ENCODE results near the gene RNF207.

Gene RNF207

GRCh38 chr1:6175411-6175828, 30.5 kb upstream of the RNF207 start:
- no peak for FAIRE-seq

- no peak for FAIRE-seq
Observed at GRCh38 chr1:6176779-6177178, 29.1 kb upstream of the RNF207 start.

GRCh38 chr1:6177681-6178380, 28.1 kb upstream of the RNF207 start:
- FAIRE-seq: no peak

- no peak for FAIRE-seq
Observed at GRCh38 chr1:6178751-6179563, 27.0 kb upstream of the RNF207 start.

- no peak for FAIRE-seq
Observed at GRCh38 chr1:6179564-6180175, 26.2 kb upstream of the RNF207 start.

GRCh38 chr1:6180268-6180706, 25.6 kb upstream of the RNF207 start, which contains the start of gene CHD5:
Gene CHD5, minus strand, starts transcription at chr1:6180321. Its CDS starts 298 bp downstream, at chr1:6180023.
- no peak for FAIRE-seq

- no peak for FAIRE-seq
Observed at GRCh38 chr1:6180707-6181311, 25.1 kb upstream of the RNF207 start.

GRCh38 chr1:6181347-6181770, 24.6 kb upstream of the RNF207 start:
- no peak for FAIRE-seq

GRCh38 chr1:6183520-6183989, 22.4 kb upstream of the RNF207 start:
- no peak for FAIRE-seq

GRCh38 chr1:6184083-6184783, 21.7 kb upstream of the RNF207 start:
- FAIRE-seq: no peak

- no peak for FAIRE-seq
Observed at GRCh38 chr1:6185151-6185550, 20.8 kb upstream of the RNF207 start.

- FAIRE-seq: no peak
Observed at GRCh38 chr1:6185635-6186382, 20.1 kb upstream of the RNF207 start.

GRCh38 chr1:6188466-6188865, 17.5 kb upstream of the RNF207 start:
- no peak for FAIRE-seq

GRCh38 chr1:6191968-6192367, 14.0 kb upstream of the RNF207 start:
- no peak for FAIRE-seq

GRCh38 chr1:6197746-6198427, 8.0 kb upstream of the RNF207 start:
- FAIRE-seq: no peak

- FAIRE-seq: no peak
Observed at GRCh38 chr1:6198646-6199297, 7.1 kb upstream of the RNF207 start.

GRCh38 chr1:6199298-6200187, 6.4 kb upstream of the RNF207 start, which contains the start of gene RPL22:
Gene RPL22, minus strand, starts transcription at chr1:6199595. Its CDS starts 22 bp downstream, at chr1:6199573.
- peak; percentile 95 for FAIRE-seq

- FAIRE-seq: no peak
Observed at GRCh38 chr1:6200188-6200809, 5.6 kb upstream of the RNF207 start.

GRCh38 chr1:6202256-6202655, 3.7 kb upstream of the RNF207 start:
- FAIRE-seq: no peak

Measured in A204.1 (cell line).